Measurements from ENCODE around the gene ANKRD13A.

ANKRD13A gene

DNA sequence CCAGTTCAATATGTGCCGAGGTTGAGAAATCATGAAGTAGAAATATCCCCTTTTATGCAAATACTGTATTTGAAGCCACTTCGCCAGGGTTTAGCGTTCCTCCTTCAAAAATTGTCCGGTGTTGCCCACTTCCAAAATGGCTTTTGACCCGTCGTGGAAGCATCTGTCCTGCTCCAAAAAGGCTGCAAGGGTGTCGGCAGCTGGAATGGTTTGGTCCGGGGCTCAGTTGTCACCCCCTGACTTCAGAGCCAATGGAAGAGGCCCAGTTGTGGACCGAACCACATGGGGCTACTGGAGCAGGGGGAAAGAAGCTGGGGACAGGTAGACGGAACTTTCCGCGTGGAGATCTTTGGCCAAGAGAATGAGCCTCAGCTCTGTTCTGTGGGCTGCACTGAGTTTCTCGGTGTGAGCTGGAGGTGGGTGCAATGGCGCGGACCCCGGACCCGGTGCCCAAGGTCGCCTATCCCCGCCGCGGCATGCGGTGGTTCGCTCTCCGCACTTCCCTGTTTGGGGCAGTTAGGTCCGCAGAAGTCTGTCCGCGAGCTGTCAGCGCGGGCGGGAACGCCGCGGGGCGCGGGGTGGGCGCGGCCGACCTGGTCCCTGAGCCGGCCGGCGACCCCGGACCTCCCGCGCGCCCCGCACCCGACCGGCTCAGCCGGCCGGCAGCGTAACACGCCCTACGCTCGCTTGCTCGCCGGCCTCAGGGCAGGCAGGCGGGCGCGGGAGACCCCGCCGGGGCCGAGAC is at the start of gene ANKRD13A:
Gene ANKRD13A, plus strand, starts transcription at position 527 of the 745 bp plus-strand sequence. CDS start 259 bp downstream, outside the sequence.
- DNase-seq (ENCODE audit: low spot score), result peak; percentile 95

GRCh38 chr12:109950625-109951024 is 48.6 kb upstream of the ANKRD13A start:
- DNase-seq (ENCODE audit: low spot score), result no peak

DNA sequence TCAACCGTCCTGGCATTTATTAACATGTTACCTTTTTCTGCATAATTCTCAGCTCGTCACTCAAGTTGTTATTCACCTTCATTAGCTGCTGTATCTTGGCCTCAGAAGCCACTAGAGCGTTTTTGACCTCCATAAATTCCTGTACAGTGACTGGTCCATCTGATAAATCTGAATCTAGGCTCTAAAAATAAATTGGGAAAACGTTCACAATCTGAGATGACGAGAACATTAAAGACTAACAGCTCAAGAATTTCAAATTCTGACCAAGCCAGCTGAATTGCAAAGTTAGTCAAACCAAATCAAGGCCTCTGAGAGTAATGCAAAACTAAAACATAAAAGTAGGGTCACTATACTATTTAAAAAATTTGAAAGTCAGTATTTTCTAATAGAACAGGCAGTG is 48.1 kb upstream of the ANKRD13A start:
- DNase-seq (ENCODE audit: low spot score), result no peak

DNA sequence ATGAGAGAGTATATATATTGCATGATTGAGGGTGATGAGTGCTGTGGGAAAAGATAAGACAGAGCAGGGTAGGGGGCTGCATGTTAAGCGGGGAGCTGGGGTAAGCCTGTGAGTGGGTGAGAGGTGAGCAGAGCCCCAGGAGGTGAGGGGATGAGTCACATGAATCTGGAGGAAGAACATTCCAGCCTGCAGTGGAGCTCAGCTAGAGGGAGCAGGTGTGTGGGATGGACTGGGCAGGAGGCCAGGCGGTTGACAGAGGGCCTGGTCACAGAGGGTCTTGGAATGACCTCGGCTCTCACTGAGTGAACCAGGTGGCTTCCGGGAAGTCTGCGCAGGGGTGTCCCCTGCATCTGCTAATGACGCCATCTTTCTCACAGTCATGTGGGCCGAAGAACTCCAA is 47.5 kb upstream of the ANKRD13A start:
- DNase-seq (ENCODE audit: low spot score), result no peak

DNA sequence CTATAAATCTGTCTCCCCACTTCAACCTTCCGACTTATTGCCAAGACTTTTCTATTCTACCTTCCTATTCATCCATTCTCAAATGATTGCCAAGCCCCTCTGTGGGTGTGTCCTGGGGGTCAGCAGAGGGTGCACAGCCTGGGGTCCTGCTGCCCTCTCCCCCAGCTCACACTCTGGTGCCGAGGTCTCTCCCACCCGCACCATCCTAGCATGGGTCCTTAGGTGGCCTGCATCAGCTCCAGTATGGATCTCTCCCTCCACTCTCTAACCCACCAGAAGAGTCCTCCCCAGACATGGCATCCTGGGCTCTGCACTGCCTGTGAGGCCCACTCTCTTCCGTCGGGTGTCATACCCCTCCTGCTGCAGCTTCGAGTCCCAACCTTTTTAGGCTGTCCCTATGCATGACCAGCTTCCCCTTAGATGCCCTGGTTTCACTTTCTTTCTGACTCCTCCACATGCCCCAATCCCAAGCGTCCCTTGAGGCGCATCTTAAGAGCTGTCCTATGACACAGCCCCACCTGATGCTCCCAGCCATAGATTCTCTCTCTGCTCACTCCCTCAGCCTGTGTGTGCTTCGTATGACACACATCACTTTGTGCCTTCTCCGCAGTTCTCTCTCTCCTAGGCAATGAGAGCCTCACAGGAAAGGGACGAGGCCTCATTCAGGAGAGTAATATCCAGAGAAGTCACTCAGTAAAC is 46.9 kb upstream of the ANKRD13A start:
- DNase-seq (ENCODE audit: low spot score), result peak; percentile 24

- no peak for DNase-seq (ENCODE audit: low spot score)
These were observed 46.4 kb upstream of the ANKRD13A start for GRCh38 chr12:109952873-109953272.

- DNase-seq (ENCODE audit: low spot score), result no peak
These were observed 45.6 kb upstream of the ANKRD13A start for GRCh38 chr12:109953656-109954055.

DNA sequence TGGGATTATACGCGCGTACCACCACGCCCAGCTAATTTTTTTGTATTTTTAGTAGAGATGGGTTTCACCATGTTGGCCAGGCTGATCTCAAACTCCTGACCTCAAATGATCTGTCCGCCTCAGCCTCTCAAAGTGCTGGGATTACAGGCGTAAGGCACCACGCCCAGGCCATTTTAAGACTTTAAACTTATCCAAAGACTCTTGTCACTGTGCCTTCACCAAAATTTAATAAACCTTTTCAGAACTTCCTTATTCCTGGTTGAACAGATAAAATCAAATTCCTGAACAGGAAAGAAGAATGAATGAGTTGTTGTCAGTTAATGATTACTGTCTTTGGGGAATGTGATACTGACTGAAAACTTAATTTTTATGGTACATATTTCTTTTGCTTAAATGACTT is 40.9 kb upstream of the ANKRD13A start:
- no peak for DNase-seq (ENCODE audit: low spot score)

DNA sequence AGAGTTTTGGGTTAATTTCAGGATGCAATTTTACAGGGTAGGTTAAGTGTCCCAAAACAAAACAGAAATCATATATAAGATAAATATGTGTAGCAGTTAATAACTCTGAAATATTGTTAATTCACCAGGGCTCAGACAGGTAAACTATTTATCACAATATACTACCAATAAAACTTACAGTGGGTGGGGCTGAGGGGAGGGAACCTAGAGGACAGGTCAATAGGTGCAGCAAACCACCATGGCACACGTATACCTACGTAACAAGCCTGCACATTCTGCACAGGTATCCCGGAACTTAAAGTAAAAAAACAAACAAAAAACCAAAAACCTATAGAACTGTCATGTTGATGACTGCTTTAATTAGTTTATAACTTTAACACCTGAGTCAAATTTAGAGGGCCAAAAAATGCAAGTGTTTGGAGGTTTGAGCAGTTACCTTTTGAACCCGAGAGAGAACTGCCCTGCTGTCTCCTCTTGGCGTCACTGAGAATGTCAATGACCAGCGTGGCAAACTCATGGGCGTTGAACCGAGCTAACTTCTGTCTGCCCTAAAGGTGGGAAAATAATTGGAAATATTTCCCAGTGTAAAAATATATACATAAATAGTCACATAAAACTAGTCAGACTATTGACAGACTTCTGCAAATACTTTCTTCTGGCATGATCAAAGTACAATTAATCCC is 39.7 kb upstream of the ANKRD13A start:
- no peak for DNase-seq (ENCODE audit: low spot score)

DNA sequence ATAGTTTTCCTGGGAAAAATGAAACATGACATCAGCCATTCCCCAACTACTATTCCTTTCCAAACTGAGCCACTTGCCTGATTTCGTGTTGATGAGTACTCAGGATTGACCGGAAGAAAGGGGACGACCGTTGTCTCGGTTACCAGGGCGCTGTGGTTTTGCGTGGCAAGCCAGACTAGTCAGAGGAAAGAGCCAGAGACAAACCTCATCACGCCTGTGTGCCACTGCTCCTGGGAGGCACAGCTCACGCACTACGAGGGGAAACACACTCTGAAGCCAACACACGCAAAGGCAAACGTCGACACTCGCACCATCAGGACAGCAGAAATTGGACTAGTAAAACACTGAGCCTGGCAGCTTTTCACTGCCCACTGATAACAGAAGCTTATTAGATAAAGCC is 38.0 kb upstream of the ANKRD13A start:
- DNase-seq (ENCODE audit: low spot score), result no peak

DNA sequence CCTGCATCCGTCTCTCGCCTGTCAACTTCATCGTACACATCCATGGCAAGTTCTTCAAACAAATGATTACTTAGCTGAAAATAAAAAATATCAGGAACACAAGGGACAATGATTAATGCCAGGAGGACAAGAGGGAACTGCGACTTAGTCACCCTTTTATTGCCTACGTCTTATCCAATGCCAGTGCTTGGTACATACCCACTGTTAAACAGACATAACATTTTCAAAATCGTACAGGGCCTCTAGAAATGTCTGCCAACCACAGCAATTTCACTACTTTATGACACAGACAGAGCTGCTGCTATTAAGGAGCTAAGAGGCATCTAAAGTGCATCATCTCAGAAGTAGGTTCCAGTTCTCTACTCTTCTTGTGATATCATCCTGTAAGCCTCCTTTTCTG is 37.6 kb upstream of the ANKRD13A start:
- DNase-seq (ENCODE audit: low spot score), result no peak

DNA sequence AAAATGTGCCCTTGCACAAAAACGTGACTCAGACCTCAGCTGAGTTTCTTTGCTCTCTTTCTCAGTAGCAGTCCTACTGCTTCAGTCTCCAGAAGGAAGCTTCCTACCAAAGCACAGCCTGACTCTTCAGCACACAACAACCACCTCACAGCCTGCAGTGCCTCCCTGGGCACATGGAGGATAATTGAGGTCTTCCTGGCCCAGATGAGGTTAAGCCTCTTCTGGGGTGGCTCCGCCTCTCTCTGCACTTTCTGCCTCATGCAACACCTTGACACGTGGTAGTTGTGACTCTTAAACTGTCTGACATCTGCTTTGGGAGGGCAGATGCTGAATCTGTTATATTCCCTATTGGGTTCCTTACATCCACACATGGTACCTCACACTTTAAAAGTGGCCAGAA is 36.8 kb upstream of the ANKRD13A start:
- no peak for DNase-seq (ENCODE audit: low spot score)

DNA sequence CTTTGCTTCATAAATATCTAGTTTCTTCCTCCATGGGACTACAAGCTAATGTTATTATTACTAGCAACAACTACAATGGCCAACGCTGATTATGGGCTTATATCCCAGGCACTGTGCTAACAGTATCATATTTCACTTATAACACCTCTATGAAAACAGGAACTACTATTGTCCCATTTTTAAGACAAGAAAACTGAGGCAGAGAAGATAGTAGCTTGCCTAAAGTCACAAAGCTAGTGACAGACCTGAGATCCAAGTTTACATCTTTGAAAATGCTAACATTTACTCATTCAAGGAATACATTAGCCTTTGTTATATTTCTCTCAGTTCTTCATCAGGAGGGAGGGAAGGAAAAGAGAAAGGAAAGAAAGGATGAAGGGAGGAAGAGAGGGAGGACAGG is 35.9 kb upstream of the ANKRD13A start:
- DNase-seq (ENCODE audit: low spot score), result no peak

GRCh38 chr12:109963743-109964429 is 35.3 kb upstream of the ANKRD13A start:
- DNase-seq (ENCODE audit: low spot score), result no peak

DNA sequence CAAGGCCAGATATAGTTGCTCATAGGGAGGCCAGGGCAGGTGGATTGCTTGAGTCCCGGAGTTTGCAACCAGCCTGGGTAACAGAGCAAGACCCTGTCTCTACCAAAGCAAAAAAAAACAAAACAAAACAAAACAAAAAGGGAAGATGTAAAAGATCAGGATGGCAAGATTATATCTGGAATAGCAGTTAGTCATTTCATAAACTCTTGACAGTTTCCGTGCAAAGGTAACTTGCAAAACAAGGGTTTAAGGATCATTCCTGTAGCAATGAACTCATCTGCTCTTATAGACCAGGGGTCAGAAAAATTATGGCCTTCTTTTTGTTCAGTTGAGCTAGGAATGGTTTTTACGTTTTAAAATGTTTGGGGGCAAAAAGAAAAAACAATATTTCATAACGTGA is 32.7 kb upstream of the ANKRD13A start:
- no peak for DNase-seq (ENCODE audit: low spot score)

DNA sequence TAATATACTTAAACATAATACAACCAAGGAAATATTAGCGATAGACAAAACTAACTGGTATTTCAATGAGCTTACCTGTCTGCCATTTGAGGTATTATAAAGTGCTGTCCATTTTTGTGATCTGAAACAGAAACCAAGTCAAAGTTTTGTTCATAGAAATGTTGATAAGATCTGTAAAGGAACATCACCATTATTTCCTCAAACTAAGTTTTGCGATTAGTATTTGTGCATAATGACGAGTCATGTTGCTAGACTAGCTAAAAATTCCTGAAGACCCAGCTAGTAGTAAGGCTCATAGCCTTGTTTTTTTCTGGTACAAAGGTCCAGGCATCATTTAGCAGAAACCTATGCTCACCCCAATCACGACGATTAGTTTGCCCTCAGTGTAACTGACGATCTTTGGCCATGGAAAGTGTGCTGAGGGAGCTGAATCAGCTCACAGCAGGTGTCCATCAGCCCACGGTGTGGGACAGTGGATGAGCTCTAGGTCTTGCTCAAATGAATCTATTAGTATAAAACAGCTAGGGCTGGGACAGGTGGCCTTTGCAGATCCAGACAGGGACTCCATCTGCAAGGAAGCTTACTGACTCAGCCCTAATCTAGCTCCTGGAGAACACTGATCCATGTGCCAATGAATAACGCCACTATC is 31.7 kb upstream of the ANKRD13A start:
- no peak for DNase-seq (ENCODE audit: low spot score)

DNA sequence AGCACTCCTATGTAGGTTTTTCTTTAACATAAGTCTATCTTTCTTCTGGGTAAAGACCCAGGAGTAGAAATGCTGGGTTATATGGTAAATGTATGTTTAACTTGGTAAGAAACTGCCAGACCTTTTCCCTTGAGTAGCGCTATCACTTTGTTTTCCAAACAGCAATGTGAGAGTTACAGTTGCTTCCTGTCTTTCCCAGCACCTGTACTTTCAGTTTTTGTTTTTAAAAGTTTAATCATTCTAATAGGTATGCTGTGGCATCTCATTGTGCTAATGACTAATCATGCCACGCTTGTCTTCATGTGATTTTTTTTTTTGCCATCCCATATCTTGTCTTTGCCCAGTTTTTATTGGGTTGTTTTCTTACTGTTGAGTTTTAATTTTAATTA is 31.2 kb upstream of the ANKRD13A start:
- no peak for DNase-seq (ENCODE audit: low spot score)

- DNase-seq (ENCODE audit: low spot score), result no peak
These were observed 30.4 kb upstream of the ANKRD13A start for GRCh38 chr12:109968801-109969200.

GRCh38 chr12:109972821-109973220 is 26.4 kb upstream of the ANKRD13A start:
- DNase-seq (ENCODE audit: low spot score), result no peak

DNA sequence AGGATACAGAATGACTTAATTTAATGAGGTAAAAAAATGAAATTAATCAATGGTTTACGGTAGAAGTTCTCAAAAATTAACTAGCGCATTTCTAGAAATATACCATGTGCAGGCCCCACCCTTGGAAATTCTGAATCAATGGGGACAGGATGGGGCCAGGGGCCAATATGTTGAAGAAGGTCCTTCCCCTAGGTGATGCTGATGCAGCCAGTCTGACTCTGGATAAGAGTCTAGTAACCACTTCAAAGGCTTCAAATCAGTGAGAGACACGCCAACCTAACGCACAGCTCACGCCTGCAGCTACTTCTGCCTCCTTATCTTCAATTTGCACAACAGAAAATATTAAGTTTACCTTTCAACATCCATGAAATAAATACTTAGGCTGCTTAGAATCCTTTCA is 17.9 kb upstream of the ANKRD13A start:
- DNase-seq (ENCODE audit: low spot score), result no peak

GRCh38 chr12:109982210-109982609 is 17.0 kb upstream of the ANKRD13A start:
- DNase-seq (ENCODE audit: low spot score), result no peak
